Measurements from ENCODE around the gene RGP1. TPM values are rescaled to one million over a fixed set of nuclear protein-coding genes. Genes with fewer than 3 reads are reported as not detected.

Gene RGP1
- total and polyA plus RNA-seq, 7 donors: 10.7 to 51.0 (median 34.6) TPM

DNA sequence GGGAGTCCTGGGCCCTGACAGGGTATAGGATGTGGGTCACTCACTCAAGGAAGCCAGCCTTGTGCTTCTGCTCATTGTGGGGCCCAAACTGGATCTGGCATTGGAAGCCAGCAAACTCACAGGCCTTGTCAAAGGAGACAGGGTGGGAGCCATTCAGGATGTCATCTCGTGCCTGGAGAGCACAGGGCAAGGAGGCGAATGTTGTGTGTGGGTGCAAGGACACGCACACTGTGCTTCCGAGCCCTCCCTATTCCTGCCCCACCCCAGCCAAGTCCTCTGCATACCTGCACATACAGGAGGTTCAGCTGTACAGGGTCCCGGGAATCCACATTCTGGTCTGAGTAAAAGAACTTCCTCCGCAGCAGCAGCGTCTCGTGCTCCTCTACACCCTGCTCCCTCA, 25.2 kb upstream of the RGP1 start:
- Histone ChIP-seq H3K36me3 (ENCODE audit: insufficient read depth in 1 of 2, low read depth in 1 of 2) (peaks cover 40 to 76% of the 10 kb centered on the region in 2 donors), H3K27me3 (ENCODE audit: insufficient read depth in 3 of 3, low read length in 2 of 3) (no peaks in the 10 kb centered on the region), H3K4me3 (no peak overlapping the region), H3K4me1 (peaks cover 25% of the 10 kb centered on the region), H3K27ac (no peak overlapping the region), H3K9me3 (no peaks in the 10 kb centered on the region)
- TF ChIP-seq, protein P1, sequence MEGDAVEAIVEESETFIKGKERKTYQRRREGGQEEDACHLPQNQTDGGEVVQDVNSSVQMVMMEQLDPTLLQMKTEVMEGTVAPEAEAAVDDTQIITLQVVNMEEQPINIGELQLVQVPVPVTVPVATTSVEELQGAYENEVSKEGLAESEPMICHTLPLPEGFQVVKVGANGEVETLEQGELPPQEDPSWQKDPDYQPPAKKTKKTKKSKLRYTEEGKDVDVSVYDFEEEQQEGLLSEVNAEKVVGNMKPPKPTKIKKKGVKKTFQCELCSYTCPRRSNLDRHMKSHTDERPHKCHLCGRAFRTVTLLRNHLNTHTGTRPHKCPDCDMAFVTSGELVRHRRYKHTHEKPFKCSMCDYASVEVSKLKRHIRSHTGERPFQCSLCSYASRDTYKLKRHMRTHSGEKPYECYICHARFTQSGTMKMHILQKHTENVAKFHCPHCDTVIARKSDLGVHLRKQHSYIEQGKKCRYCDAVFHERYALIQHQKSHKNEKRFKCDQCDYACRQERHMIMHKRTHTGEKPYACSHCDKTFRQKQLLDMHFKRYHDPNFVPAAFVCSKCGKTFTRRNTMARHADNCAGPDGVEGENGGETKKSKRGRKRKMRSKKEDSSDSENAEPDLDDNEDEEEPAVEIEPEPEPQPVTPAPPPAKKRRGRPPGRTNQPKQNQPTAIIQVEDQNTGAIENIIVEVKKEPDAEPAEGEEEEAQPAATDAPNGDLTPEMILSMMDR (IDR thresholded peaks at IDR 0.05): no peak
- intact Hi-C loops (cut with DNase I): loop anchor here in 1 of 2 donors (2.0 kb wide), 1 partner anchor 25 kb away; no protein-coding TSS in a partner anchor
- ATAC-seq (no peak), DNase-seq (no peak)
- 91 to 96% (median 95%) methylated on average over 8 of the region's 8 CpGs for WGBS, 3 donors

DNA sequence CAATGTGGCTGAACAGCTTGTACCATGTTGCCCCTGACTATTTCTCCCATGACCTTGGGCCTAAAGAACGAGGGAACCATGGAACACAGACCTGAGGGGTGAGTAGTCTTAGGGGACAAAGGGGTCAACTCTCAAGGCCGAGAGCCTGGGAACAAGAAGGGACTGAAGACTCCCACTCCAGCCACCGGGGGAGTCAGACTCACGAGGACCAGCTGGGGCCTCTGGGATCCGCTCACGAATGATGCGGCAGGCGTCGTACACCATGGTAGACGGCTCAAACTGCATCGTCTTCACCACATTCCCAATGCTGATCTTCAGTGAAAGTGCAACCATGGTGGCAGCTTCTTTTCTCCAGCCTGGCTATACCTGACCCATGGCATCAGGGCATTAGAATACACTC, 23.7 kb upstream of the RGP1 start:
- Histone ChIP-seq H3K36me3 (ENCODE audit: insufficient read depth in 1 of 2, low read depth in 1 of 2) (peaks cover 30 to 62% of the 10 kb centered on the region in 2 donors), H3K9me3 (no peaks in the 10 kb centered on the region), H3K27ac (no peak overlapping the region), H3K4me3 (no peak overlapping the region), H3K4me1 (peaks cover 37% of the 10 kb centered on the region), H3K27me3 (ENCODE audit: insufficient read depth in 3 of 3, low read length in 2 of 3) (no peaks in the 10 kb centered on the region)
- DNase-seq (no peak), ATAC-seq (no peak)
- intact Hi-C loops (cut with DNase I): loop anchor here in 1 of 2 donors (2.0 kb wide), 1 partner anchor 27 kb away; no protein-coding TSS in a partner anchor
- WGBS, 3 donors: 88 to 93% (median 89%) methylated on average over 11 of the region's 11 CpGs
- TF ChIP-seq, protein P1 (IDR thresholded peaks at IDR 0.05): no peak

DNA sequence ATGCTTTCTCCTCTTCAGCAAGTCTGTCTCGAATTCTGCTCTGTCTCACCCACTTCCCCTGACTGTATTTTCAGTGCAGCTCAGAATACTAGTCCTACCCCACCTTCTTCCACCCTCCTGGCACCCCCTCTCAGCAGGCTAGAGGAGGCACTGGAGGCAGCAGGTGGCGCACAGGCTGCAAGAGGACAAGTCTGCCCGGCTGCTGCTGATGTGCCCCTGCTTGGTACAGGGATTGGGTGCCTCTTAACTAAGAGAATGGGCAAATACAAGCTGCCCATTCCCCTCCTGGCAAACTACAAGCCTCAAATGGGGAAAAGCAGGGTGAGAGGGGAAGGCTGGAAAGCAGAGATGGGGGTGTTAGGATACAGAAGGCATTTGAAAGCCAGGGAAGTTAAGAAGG, 22.2 kb upstream of the RGP1 start:
- peak overlapping the region; percentile 98 for H3K27ac ChIP-seq
- no peaks in the 10 kb centered on the region for H3K27me3 ChIP-seq (ENCODE audit: insufficient read depth in 3 of 3, low read length in 2 of 3)
- TF ChIP-seq, protein P1 (IDR thresholded peaks at IDR 0.05): no peak
- H3K4me1 ChIP-seq: peaks cover 45% of the 10 kb centered on the region
- ATAC-seq: no peak
- H3K36me3 ChIP-seq (ENCODE audit: insufficient read depth in 1 of 2, low read depth in 1 of 2): peaks cover 24 to 46% of the 10 kb centered on the region in 2 donors
- peak overlapping the region; percentile 82 for H3K4me3 ChIP-seq
- intact Hi-C loops (cut with DNase I): no loop called here
- no peak for DNase-seq
- WGBS, 3 donors: 53 to 66% (median 58%) methylated on average over 3 of the region's 3 CpGs
- H3K9me3 ChIP-seq: no peaks in the 10 kb centered on the region

DNA sequence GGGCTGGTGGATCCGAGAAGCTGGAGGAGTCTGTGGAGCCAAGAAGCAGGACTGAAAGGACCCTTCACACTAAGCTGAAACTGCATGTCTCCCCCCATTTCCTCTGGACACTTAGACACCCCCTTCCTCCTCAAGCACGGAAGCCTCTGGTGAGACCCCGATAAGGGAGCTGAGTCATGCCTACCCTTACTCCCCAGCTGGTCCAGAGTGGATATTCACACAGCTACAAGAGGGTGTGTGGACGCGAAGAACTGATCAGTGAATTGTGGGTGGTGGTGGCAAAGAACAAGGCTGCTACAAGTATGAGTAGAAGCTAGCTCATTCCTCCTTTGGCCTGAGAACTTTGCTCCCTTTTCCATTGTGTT, 21.4 kb upstream of the RGP1 start:
- Histone ChIP-seq H3K9me3 (no peaks in the 10 kb centered on the region), H3K27ac (peak overlapping the region; percentile 98), H3K4me1 (peaks cover 45% of the 10 kb centered on the region), H3K36me3 (ENCODE audit: insufficient read depth in 1 of 2, low read depth in 1 of 2) (peaks cover 20 to 39% of the 10 kb centered on the region in 2 donors), H3K4me3 (peak overlapping the region; percentile 82), H3K27me3 (ENCODE audit: insufficient read depth in 3 of 3, low read length in 2 of 3) (no peaks in the 10 kb centered on the region)
- 60 to 70% (median 67%) methylated on average over 5 of the region's 5 CpGs for WGBS, 3 donors
- intact Hi-C loops (cut with DNase I): loop anchor here (2.0 kb wide), 1 partner anchor 37 kb away; no protein-coding TSS in a partner anchor
- TF ChIP-seq, protein P1 (IDR thresholded peaks at IDR 0.05): no peak
- ATAC-seq (no peak), DNase-seq (no peak)

All from psoas muscle (tissue), 8 donors.